Retinal pigment epithelial cell (primary cell): ENCODE data around the gene SLC41A3.

ENCODE experiments used
- DNase-seq: peaks from one replicate; pipeline ENCODE4 v3.0.0-alpha.2; 2010; ENCODE audit warnings: low read depth
- H3K4me3 ChIP-seq: 2 replicates; pipeline ENCODE4 v1.5.1; 2011; ENCODE audit warnings: mild to moderate bottlenecking, low read length, control low read depth, moderate library complexity
- CTCF ChIP-seq: conservative IDR thresholded peaks from 2 replicates; pipeline ENCODE4 v1.5.1; 2011; ENCODE audit warnings: low read depth, low read length, control low read depth, inconsistent platforms

Gene SLC41A3

GRCh38 chr3:126033765-126034164 lies 50.2 kb downstream of the SLC41A3 start:
- H3K4me3 ChIP-seq: no peak overlapping the region
- DNase-seq: no peak
- TF ChIP-seq CTCF: no peak

GRCh38 chr3:126033051-126033745 lies 50.7 kb downstream of the SLC41A3 start:
- no peak for TF ChIP-seq CTCF
- DNase-seq: no peak
- H3K4me3 ChIP-seq: no peak overlapping the region

- no peak overlapping the region for H3K4me3 ChIP-seq
- no peak for DNase-seq
- no peak for TF ChIP-seq CTCF
Measured at GRCh38 chr3:126031981-126032471, 51.9 kb downstream of the SLC41A3 start.

- no peak for DNase-seq
- no peak for TF ChIP-seq CTCF
- H3K4me3 ChIP-seq: no peak overlapping the region
Measured at GRCh38 chr3:126030455-126030854, 53.5 kb downstream of the SLC41A3 start.

- DNase-seq: no peak
- no peak overlapping the region for H3K4me3 ChIP-seq
- TF ChIP-seq CTCF: no peak
Measured at GRCh38 chr3:126029241-126029640, 54.7 kb downstream of the SLC41A3 start.

- no peak for TF ChIP-seq CTCF
- DNase-seq: no peak
- H3K4me3 ChIP-seq: no peak overlapping the region
Measured at GRCh38 chr3:126028096-126028495, 55.8 kb downstream of the SLC41A3 start.

- no peak overlapping the region for H3K4me3 ChIP-seq
- DNase-seq: no peak
- no peak for TF ChIP-seq CTCF
Measured at GRCh38 chr3:126026761-126027160, 57.2 kb downstream of the SLC41A3 start.
